MM.1S (cell line): Measurements from ENCODE around the gene ATP2B1.

Experiments
- EZH2 ChIP-seq: fragments of 300-600 bp; sonication (generic); optimal IDR thresholded peaks from 2 replicates; pipeline ENCODE3; 2017; ENCODE audit warnings: low read depth, mild to moderate bottlenecking, antibody characterized with exemption, low read length, mixed read lengths
- EZH2phosphoT487 ChIP-seq: fragments of 300-600 bp; sonication (generic); IDR thresholded peaks from 2 replicates; pipeline ENCODE4 v1.6.1; 2018; ENCODE audit warnings: antibody characterized with exemption, low read length
- TF ChIP-seq, protein P1 (sequence below): fragments of 300-600 bp; sonication (generic); IDR thresholded peaks from 2 replicates; pipeline ENCODE4 v1.5.1; 2016; ENCODE audit warnings: antibody characterized with exemption, low read length, mixed read lengths

DNA sequence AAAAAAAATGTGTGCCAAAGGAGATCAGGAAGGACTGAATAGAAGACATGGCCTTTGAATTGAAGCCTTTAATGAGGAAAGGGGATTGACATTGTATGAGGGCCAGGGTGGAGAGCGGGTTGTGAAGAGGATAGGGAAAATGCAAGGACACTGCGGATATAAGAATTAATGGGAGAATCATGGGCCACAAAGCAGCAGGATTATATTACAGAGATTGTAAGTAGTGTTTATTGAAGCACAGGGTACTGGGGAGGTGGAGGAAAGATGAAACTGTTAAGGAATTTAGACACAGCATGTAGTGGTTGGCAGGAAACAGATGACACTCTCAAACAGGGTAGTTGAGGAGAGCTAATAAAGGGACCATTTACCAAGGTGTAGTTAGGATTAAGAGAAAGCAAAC, 166.4 kb downstream of the ATP2B1 start:
- TF ChIP-seq, protein P1, sequence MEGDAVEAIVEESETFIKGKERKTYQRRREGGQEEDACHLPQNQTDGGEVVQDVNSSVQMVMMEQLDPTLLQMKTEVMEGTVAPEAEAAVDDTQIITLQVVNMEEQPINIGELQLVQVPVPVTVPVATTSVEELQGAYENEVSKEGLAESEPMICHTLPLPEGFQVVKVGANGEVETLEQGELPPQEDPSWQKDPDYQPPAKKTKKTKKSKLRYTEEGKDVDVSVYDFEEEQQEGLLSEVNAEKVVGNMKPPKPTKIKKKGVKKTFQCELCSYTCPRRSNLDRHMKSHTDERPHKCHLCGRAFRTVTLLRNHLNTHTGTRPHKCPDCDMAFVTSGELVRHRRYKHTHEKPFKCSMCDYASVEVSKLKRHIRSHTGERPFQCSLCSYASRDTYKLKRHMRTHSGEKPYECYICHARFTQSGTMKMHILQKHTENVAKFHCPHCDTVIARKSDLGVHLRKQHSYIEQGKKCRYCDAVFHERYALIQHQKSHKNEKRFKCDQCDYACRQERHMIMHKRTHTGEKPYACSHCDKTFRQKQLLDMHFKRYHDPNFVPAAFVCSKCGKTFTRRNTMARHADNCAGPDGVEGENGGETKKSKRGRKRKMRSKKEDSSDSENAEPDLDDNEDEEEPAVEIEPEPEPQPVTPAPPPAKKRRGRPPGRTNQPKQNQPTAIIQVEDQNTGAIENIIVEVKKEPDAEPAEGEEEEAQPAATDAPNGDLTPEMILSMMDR: no peak
- TF ChIP-seq EZH2: no peak
- no peak for TF ChIP-seq EZH2phosphoT487
